GM12891 (cell line): ENCODE results near the gene SLC6A20.
"Not testable (repeated sequence)": the region's sequence is repeated elsewhere in the genome, so short reads cannot be mapped to it uniquely, and the experiment has no call there.

Experiments
- DNase-seq: peaks from one replicate; pipeline ENCODE4 v3.0.0; 2011; ENCODE audit warnings: low spot score; ENCODE audit not compliant: insufficient read length
- FAIRE-seq: peaks from 2 replicates; lab custom pipeline; 2011; peaks lifted over from hg19 to GRCh38; lab: Jason Lieb, UNC
- PAX5 ChIP-seq: IDR thresholded peaks from 2 replicates; pipeline ENCODE4 v1.6.1; 2011; ENCODE audit warnings: low read length, moderate library complexity, mild to moderate bottlenecking; ENCODE audit not compliant: insufficient read depth, severe bottlenecking
- POLR2A ChIP-seq: IDR thresholded peaks from 2 replicates; pipeline ENCODE4 v1.6.1; 2011; ENCODE audit warnings: low read depth, low read length, control low read depth
- POLR2AphosphoS5 ChIP-seq: IDR thresholded peaks from 2 replicates; pipeline ENCODE4 v1.6.1; 2011; ENCODE audit warnings: low read depth, low read length, control low read depth
- POU2F2 ChIP-seq: IDR thresholded peaks from 2 replicates; pipeline ENCODE4 v1.6.1; 2011; ENCODE audit warnings: low read depth, mild to moderate bottlenecking, control low read depth, low read length, moderate library complexity
- SPI1 ChIP-seq: IDR thresholded peaks from 2 replicates; pipeline ENCODE4 v1.6.1; 2011; ENCODE audit warnings: low read depth, low read length, control low read depth
- TAF1 ChIP-seq: IDR thresholded peaks from 2 replicates; pipeline ENCODE4 v1.6.1; 2011; ENCODE audit warnings: low read depth, low read length, control low read depth

Gene SLC6A20

GRCh38 chr3:45749880-45750279 lies 46.5 kb downstream of the SLC6A20 start:
- no peak for FAIRE-seq

GRCh38 chr3:45749036-45749600 lies 47.2 kb downstream of the SLC6A20 start:
- not testable (repeated sequence) for DNase-seq, FAIRE-seq

More at GRCh38 chr3:45749880-45750279, 46.5 kb downstream of the SLC6A20 start:
- TF ChIP-seq POU2F2, result no peak
- no peak for TF ChIP-seq POLR2AphosphoS5
- TF ChIP-seq TAF1, result no peak
- no peak for TF ChIP-seq PAX5
- TF ChIP-seq SPI1, result no peak
- TF ChIP-seq POLR2A, result no peak
- no peak for DNase-seq

- TF ChIP-seq POU2F2 (no peak), POLR2AphosphoS5 (no peak), SPI1 (no peak), PAX5 (no peak), POLR2A (no peak), TAF1 (no peak)
- DNase-seq (no peak), FAIRE-seq (no peak)
Observed at GRCh38 chr3:45748068-45748467, 48.3 kb downstream of the SLC6A20 start.

GRCh38 chr3:45746777-45747622 lies 49.3 kb downstream of the SLC6A20 start:
- TF ChIP-seq POLR2AphosphoS5 (no peak), POLR2A (0 out of 2 replicates have a peak, but pooled peaks have one; percentile 31)
- DNase-seq (no peak), FAIRE-seq (no peak)

GRCh38 chr3:45746165-45746776 lies 50.1 kb downstream of the SLC6A20 start:
- FAIRE-seq (no peak), DNase-seq (no peak)
- no peak for TF ChIP-seq TAF1
- TF ChIP-seq SPI1, result no peak
- TF ChIP-seq PAX5, result no peak
- no peak for TF ChIP-seq POLR2AphosphoS5
- TF ChIP-seq POLR2A, result no peak
- TF ChIP-seq POU2F2, result no peak

- no peak for TF ChIP-seq POLR2AphosphoS5
- TF ChIP-seq POU2F2, result no peak
- TF ChIP-seq POLR2A, result no peak
- no peak for TF ChIP-seq TAF1
- no peak for TF ChIP-seq PAX5
- TF ChIP-seq SPI1, result no peak
- no peak for FAIRE-seq
- no peak for DNase-seq
Observed at GRCh38 chr3:45742461-45743089, 53.8 kb downstream of the SLC6A20 start.

- no peak for TF ChIP-seq POU2F2
- TF ChIP-seq TAF1, result no peak
- peak; percentile 51 for TF ChIP-seq SPI1
- no peak for DNase-seq
- no peak for FAIRE-seq
Observed at GRCh38 chr3:45741742-45742460, 54.4 kb downstream of the SLC6A20 start.

- no peak for FAIRE-seq
- TF ChIP-seq POLR2AphosphoS5 (no peak), TAF1 (no peak), SPI1 (no peak), POLR2A (no peak), PAX5 (no peak), POU2F2 (no peak)
- DNase-seq, result no peak
Observed at GRCh38 chr3:45741247-45741646, 55.1 kb downstream of the SLC6A20 start.

- no peak for TF ChIP-seq POLR2A
- TF ChIP-seq SPI1, result no peak
- TF ChIP-seq TAF1, result no peak
- TF ChIP-seq POU2F2, result no peak
- no peak for TF ChIP-seq PAX5
- TF ChIP-seq POLR2AphosphoS5, result no peak
- no peak for FAIRE-seq
- no peak for DNase-seq
Observed at GRCh38 chr3:45739991-45740390, 56.3 kb downstream of the SLC6A20 start.
